Vagina (tissue), 2 donors: Measurements from ENCODE around the gene CYB5B. TPM values are rescaled to one million over a fixed set of nuclear protein-coding genes. Genes with fewer than 3 reads are reported as not detected.

Source experiments
- DNase-seq, 2 donors: peaks; one replicate each; pipeline ENCODE4 v3.0.0-alpha.2; 2017; ENCODE audit errors: extremely low spot score in 2 of 2
- H3K27ac ChIP-seq: fragments of 200-600 bp; sonication (generic); one replicate; pipeline ENCODE4 v1.5.1; 2019
- H3K27me3 ChIP-seq: fragments of 200-600 bp; sonication (generic); one replicate; pipeline ENCODE4 v1.5.1; 2019
- H3K36me3 ChIP-seq, 2 donors: fragments of 200-600 bp; sonication (generic); one replicate each; pipeline ENCODE4 v1.5.1; 2017 to 2019
- H3K4me1 ChIP-seq: fragments of 200-600 bp; sonication (generic); one replicate; pipeline ENCODE4 v1.5.1; 2019
- H3K4me3 ChIP-seq, 2 donors: fragments of 200-600 bp; sonication (generic); 1 replicate in 1 of 2; 2 replicates in 1 of 2; pipeline ENCODE4 v1.5.1; 2016 to 2019
- H3K9me3 ChIP-seq: fragments of 200-600 bp; sonication (generic); one replicate; pipeline ENCODE4 v1.5.1; 2019
- POLR2A ChIP-seq, 2 donors: fragments of 450-650 bp; IDR thresholded peaks; one replicate each; pipeline ENCODE4 v1.6.1; 2017; ENCODE audit warnings: antibody characterized with exemption in 2 of 2, mild to moderate bottlenecking in 2 of 2, moderate library complexity in 2 of 2
- POLR2AphosphoS5 ChIP-seq, 2 donors: sonication (generic); formaldehyde crosslinking; IDR thresholded peaks; one replicate each; pipeline ENCODE4 v1.9.0; 2017; ENCODE audit warnings: antibody characterized with exemption in 2 of 2, mild to moderate bottlenecking in 2 of 2, low read depth in 1 of 2; ENCODE audit not compliant: insufficient read depth in 1 of 2
- intact Hi-C: fragments of 100-400 bp; cut with DNase I; formaldehyde crosslinking; loops from one replicate; pipeline ENCODE4 v1.15.1; 2023
- total RNA-seq: library from RNA; depleted of rRNA; stranded (reverse); fragments of >200 nt; gene quantifications from one replicate; pipeline ENCODE4 v1.2.3, GENCODE V29; 2016
- TF ChIP-seq, protein P1 (sequence below), 3 experiments: fragments of 450-650 bp in 2 of 3; fragments of 200-600 bp in 1 of 3; sonication (generic) in 1 of 3; IDR thresholded peaks; one replicate each; pipeline ENCODE4 v1.5.1; 2017 to 2019; ENCODE audit warnings: antibody characterized with exemption in 3 of 3, mild to moderate bottlenecking in 2 of 3, moderate library complexity in 2 of 3

The CYB5B gene
- total RNA-seq, 1 donor from 2014 or later: 37.6 TPM

DNA sequence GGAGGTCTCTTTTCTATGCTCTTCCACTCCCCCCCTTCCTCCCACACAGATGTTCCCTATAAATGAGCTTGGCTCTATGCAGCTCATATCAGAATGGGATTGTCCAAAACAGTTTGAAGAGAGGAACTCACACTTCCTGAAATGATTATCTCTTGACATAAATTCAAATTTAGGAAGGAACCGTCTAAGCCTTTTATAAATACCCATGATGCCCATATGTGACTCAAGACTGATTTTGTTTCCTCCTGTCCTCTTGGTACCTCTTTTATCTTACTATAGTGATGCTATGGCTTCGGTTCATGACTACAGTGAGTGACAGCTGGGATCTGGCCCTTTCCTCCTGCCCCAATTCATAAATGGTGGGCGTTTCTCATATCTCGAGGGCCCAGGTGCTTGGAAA lies 22.0 kb upstream of the CYB5B start:
- no peaks in the 10 kb centered on the region for H3K36me3 ChIP-seq
- DNase-seq: no peak
- H3K9me3 ChIP-seq: no peaks in the 10 kb centered on the region
- peak overlapping the region; percentile 2 for H3K27ac ChIP-seq
- TF ChIP-seq POLR2AphosphoS5 (IDR thresholded peaks at IDR 0.05; ENCODE audit: insufficient read depth in 1 of 2, low read depth in 1 of 2): no peak
- TF ChIP-seq POLR2A (IDR thresholded peaks at IDR 0.05): no peak
- TF ChIP-seq, protein P1, sequence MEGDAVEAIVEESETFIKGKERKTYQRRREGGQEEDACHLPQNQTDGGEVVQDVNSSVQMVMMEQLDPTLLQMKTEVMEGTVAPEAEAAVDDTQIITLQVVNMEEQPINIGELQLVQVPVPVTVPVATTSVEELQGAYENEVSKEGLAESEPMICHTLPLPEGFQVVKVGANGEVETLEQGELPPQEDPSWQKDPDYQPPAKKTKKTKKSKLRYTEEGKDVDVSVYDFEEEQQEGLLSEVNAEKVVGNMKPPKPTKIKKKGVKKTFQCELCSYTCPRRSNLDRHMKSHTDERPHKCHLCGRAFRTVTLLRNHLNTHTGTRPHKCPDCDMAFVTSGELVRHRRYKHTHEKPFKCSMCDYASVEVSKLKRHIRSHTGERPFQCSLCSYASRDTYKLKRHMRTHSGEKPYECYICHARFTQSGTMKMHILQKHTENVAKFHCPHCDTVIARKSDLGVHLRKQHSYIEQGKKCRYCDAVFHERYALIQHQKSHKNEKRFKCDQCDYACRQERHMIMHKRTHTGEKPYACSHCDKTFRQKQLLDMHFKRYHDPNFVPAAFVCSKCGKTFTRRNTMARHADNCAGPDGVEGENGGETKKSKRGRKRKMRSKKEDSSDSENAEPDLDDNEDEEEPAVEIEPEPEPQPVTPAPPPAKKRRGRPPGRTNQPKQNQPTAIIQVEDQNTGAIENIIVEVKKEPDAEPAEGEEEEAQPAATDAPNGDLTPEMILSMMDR (IDR thresholded peaks at IDR 0.05): no peak
- intact Hi-C loops: no loop called here
- H3K27me3 ChIP-seq: no peaks in the 10 kb centered on the region
- no peak overlapping the region for H3K4me3 ChIP-seq
- H3K4me1 ChIP-seq: peaks cover 58% of the 10 kb centered on the region

DNA sequence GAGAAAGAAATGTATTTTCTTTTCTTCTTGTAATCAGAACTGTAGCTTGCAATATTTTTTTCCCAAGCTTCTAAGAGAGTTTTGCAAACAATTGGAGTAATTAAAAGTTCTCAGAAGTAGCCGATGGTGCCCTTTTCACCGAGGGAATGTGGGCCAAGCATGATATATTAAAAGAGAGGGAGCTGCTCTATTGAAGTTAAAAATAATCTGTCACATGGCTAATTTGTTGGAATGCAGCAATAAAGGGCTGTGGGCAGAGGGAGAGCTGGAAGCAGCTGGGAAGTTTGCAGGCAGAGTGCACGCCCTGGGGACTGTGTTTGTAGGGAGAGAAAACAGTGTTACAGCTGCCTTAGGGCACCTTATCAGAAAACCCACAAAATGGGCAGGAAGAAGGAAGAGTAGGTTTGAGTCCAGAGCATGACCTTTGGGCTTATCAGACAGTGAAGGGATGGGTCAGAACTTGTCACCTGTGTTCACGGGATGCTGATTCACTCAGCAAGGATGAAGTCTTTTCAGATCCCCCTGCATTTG lies 20.1 kb upstream of the CYB5B start:
- Histone ChIP-seq H3K4me1 (peaks cover 43% of the 10 kb centered on the region), H3K36me3 (no peaks in the 10 kb centered on the region), H3K27ac (peak overlapping the region; percentile 72), H3K27me3 (no peaks in the 10 kb centered on the region), H3K9me3 (no peaks in the 10 kb centered on the region), H3K4me3 (no peak overlapping the region)
- no peak for TF ChIP-seq POLR2A (IDR thresholded peaks at IDR 0.05)
- TF ChIP-seq POLR2AphosphoS5 (IDR thresholded peaks at IDR 0.05; ENCODE audit: insufficient read depth in 1 of 2, low read depth in 1 of 2): peak in 1 of 2 donors; percentile 61
- intact Hi-C loops: no loop called here
- DNase-seq: no peak

DNA sequence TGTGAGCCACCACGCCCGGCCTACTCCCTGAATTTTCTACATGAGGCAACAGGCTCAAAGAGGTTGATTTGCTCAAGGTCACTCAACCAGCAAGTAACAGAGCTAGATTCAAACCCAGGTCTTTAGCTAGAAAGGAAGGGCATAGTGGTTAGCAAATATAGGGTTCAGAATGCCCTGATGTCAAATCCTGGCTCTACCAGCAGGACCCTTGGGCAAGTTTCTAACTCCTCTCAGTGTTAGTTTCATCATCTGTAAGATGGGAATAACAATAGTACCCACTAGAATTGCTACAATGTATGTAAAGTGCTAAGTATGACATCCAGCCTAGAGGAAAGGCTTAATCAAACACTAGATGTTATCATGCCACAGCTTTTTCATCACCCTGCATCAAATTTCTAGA lies 19.1 kb upstream of the CYB5B start:
- Histone ChIP-seq H3K4me1 (peaks cover 49% of the 10 kb centered on the region), H3K36me3 (no peaks in the 10 kb centered on the region), H3K27ac (peak overlapping the region; percentile 72), H3K27me3 (no peaks in the 10 kb centered on the region), H3K4me3 (no peak overlapping the region), H3K9me3 (no peaks in the 10 kb centered on the region)
- no peak for DNase-seq
- TF ChIP-seq POLR2A (IDR thresholded peaks at IDR 0.05) (no peak), POLR2AphosphoS5 (IDR thresholded peaks at IDR 0.05; ENCODE audit: insufficient read depth in 1 of 2, low read depth in 1 of 2) (no peak)
- TF ChIP-seq, protein P1 (IDR thresholded peaks at IDR 0.05): no peak
- intact Hi-C loops: no loop called here

DNA sequence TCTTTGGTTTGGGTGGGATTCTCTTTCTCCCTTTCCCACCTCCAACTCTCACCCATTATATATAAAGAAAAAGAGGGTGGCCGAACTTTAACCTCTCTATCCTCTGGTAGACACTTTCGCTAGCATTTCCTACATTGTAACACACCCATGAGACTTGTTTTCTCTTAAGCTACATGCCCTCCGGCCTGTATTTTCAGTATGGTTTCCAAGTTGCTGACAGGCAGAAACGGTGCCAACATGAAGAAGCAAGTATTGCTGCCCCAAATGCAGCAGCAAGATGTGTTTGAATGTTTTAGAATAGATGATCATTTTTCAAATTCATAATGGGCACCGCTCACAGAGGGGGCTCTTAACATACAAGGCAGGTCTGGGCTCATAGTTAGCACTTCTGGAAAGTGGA lies 18.7 kb upstream of the CYB5B start:
- H3K4me3 ChIP-seq: no peak overlapping the region
- DNase-seq: no peak
- H3K4me1 ChIP-seq: peaks cover 53% of the 10 kb centered on the region
- TF ChIP-seq, protein P1 (IDR thresholded peaks at IDR 0.05): no peak
- TF ChIP-seq POLR2A (IDR thresholded peaks at IDR 0.05) (no peak), POLR2AphosphoS5 (IDR thresholded peaks at IDR 0.05; ENCODE audit: insufficient read depth in 1 of 2, low read depth in 1 of 2) (no peak)
- intact Hi-C loops: no loop called here
- no peaks in the 10 kb centered on the region for H3K9me3 ChIP-seq
- no peaks in the 10 kb centered on the region for H3K27me3 ChIP-seq
- no peaks in the 10 kb centered on the region for H3K36me3 ChIP-seq
- peak overlapping the region; percentile 72 for H3K27ac ChIP-seq

DNA sequence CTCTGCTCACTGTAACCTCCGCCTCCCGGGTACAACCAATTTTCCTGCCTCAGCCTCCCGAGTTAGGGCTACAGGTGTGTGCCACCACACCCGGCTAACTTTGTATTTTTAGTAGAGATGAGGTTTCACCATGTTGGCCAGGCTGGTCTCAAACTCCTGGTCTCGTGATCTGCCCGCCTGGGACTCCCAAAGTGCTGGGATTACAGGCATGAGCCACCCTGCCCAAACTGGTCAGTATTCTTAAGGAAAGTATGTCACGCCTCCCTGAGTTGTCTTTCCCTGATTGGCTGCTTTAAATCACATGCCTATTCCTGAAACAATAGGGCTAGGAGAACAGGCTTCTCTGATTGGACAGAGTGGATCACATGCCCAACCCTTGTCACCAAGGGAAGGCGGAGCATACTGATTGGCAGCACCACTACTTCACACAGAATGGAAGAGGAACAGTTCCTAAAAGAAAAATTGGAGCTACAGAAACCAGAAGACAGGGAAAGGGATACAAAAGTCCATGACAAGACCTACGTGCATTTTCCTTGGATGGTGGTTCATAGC lies 17.6 kb upstream of the CYB5B start:
- H3K9me3 ChIP-seq: no peaks in the 10 kb centered on the region
- H3K27ac ChIP-seq: no peak overlapping the region
- DNase-seq: no peak
- TF ChIP-seq, protein P1 (IDR thresholded peaks at IDR 0.05): no peak
- TF ChIP-seq POLR2AphosphoS5 (IDR thresholded peaks at IDR 0.05; ENCODE audit: insufficient read depth in 1 of 2, low read depth in 1 of 2): no peak
- no peak for TF ChIP-seq POLR2A (IDR thresholded peaks at IDR 0.05)
- no peaks in the 10 kb centered on the region for H3K36me3 ChIP-seq
- peaks cover 53% of the 10 kb centered on the region for H3K4me1 ChIP-seq
- intact Hi-C loops: no loop called here
- no peak overlapping the region for H3K4me3 ChIP-seq
- no peaks in the 10 kb centered on the region for H3K27me3 ChIP-seq
